ENCODE data around the gene DLK1. TPM values are rescaled to one million over a fixed set of nuclear protein-coding genes. Genes with fewer than 3 reads are reported as not detected.

Gene DLK1
- total RNA-seq, 1 donor from 2014 or later = 7.2 TPM

DNA sequence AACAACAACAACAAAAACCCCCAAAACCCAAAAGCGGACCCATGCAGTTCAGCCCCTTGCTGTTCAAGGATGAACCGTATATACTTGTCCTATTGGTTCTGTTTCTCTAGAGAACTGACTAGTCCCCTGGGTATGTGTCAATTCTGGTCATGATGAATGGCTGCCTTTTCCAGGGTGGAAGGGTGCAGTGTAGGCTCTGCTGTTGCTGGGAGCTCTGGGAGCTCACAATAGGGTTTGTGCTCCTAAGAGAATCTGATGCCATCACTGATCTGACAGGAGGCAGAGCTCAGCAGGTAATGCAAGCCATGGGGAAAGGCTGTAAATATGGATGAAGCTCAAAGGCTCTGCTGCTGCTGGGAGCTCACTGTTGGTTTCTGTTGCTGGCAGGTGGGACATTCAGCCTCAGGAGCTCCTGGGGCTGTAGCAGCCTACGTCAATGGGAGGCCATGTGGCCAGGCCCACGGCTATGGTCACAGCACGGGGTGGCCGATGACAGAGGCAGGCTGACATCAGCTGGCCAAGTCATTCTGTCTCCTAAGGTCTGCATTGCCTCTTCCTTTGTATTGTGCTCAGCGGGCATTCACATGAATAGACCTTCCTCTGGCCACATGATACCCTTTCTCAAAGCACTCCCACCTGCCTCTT, 37.9 kb downstream of the DLK1 start:
- H3K27me3 ChIP-seq = no peaks in the 10 kb centered on the region
- intact Hi-C loops (cut with DNase I) = no loop called here
- H3K27ac ChIP-seq = no peak overlapping the region
- TF ChIP-seq, protein P1, sequence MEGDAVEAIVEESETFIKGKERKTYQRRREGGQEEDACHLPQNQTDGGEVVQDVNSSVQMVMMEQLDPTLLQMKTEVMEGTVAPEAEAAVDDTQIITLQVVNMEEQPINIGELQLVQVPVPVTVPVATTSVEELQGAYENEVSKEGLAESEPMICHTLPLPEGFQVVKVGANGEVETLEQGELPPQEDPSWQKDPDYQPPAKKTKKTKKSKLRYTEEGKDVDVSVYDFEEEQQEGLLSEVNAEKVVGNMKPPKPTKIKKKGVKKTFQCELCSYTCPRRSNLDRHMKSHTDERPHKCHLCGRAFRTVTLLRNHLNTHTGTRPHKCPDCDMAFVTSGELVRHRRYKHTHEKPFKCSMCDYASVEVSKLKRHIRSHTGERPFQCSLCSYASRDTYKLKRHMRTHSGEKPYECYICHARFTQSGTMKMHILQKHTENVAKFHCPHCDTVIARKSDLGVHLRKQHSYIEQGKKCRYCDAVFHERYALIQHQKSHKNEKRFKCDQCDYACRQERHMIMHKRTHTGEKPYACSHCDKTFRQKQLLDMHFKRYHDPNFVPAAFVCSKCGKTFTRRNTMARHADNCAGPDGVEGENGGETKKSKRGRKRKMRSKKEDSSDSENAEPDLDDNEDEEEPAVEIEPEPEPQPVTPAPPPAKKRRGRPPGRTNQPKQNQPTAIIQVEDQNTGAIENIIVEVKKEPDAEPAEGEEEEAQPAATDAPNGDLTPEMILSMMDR (IDR thresholded peaks at IDR 0.05) = no peak
- peak in 1 of 2 donors; percentile 22 for DNase-seq (ENCODE audit: low spot score in 2 of 2)
- H3K4me1 ChIP-seq = no peaks in the 10 kb centered on the region
- no peak overlapping the region for H3K4me3 ChIP-seq
- H3K36me3 ChIP-seq = no peaks in the 10 kb centered on the region
- H3K9me3 ChIP-seq = no peaks in the 10 kb centered on the region

DNA sequence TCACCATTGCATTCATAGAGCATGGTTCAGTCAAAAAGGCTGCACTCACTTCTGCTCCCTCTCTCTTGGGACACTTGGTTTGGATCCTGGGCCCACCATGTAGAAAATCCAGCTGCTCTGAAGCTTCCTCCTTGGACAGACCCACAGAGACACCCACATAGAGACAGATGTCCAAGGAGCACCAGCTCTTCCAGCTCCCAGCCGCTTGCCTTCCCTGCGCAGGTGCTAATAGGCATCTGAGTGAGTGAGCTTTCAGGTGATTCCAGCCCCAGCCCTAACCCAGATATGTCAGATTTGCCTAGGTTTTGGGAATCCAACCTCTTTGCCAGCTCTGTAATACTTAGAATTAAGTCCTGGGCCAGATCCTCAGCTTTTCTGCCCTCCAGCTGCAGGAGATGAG, 38.6 kb downstream of the DLK1 start:
- DNase-seq (ENCODE audit: low spot score in 2 of 2) = peak in 1 of 2 donors; percentile 15
- H3K27ac ChIP-seq = no peak overlapping the region
- H3K9me3 ChIP-seq = no peaks in the 10 kb centered on the region
- intact Hi-C loops (cut with DNase I) = no loop called here
- TF ChIP-seq, protein P1 (IDR thresholded peaks at IDR 0.05) = no peak
- H3K36me3 ChIP-seq = no peaks in the 10 kb centered on the region
- no peaks in the 10 kb centered on the region for H3K27me3 ChIP-seq
- H3K4me1 ChIP-seq = no peaks in the 10 kb centered on the region
- no peak overlapping the region for H3K4me3 ChIP-seq

DNA sequence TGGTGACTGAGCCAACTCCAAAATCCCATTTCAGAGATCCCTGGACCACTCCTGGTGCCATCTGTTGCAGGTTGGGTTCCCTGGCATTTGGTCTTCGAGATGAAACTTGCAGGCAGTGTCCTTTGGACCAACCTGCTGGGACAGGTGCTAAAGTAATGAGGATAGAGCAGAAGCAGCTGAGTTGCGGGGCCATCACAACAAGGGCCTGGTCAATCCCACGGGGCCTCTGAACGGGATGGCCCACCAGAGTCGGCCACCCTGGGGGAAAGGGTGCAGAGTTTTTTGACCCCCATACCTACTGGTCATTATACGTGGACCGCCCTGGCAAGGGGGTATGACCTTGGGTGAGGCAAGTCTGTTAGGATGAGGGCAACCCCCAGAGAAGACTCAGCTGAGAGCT, 39.3 kb downstream of the DLK1 start:
- Histone ChIP-seq H3K36me3 (no peaks in the 10 kb centered on the region), H3K27ac (no peak overlapping the region), H3K4me1 (no peaks in the 10 kb centered on the region), H3K27me3 (no peaks in the 10 kb centered on the region), H3K9me3 (no peaks in the 10 kb centered on the region), H3K4me3 (no peak overlapping the region)
- intact Hi-C loops (cut with DNase I) = no loop called here
- peak in 1 of 2 donors; percentile 45 for DNase-seq (ENCODE audit: low spot score in 2 of 2)
- TF ChIP-seq, protein P1 (IDR thresholded peaks at IDR 0.05) = no peak

DNA sequence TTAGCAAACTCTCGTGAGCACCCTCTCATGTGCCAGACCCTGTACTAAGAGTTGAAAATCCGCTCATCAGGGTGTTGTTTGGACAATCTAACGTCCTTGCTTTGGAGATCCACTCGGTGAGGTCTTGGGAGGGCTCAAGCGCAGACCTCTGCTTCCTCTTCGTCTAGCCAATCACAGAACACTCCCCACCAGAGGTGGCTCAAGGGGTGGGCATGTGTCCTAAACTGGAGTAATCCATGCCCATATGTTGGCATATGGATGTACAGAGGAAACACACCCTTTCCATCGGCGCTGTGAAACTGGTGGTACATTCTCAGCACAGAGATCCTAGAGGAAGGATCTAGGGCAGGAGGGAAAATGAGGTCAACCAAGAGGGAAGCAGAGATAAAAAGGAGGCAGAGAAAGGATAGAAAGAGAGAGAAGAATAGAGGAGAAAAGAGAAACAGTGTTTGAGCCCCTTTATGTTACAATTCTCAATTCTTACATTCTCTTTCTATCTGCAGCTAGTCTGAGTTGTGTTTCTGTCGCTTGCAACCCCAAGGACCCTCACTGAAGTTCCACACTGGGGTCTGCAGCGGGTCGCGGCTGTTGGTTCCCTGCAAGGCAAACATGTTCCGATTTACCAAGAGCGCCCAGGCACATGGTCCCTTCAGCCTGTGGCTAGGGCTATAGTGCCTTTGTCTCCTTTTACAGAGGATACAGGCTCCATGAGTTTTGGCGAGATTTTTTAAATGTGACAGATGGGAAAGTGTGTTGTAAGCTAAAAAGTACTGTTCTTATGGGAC, 40.5 kb downstream of the DLK1 start:
- DNase-seq (ENCODE audit: low spot score in 2 of 2) = peak in 1 of 2 donors; percentile 49
- Histone ChIP-seq H3K4me1 (no peaks in the 10 kb centered on the region), H3K9me3 (no peaks in the 10 kb centered on the region), H3K4me3 (no peak overlapping the region), H3K27ac (no peak overlapping the region), H3K27me3 (no peaks in the 10 kb centered on the region), H3K36me3 (no peaks in the 10 kb centered on the region)
- TF ChIP-seq, protein P1 (IDR thresholded peaks at IDR 0.05) = no peak
- intact Hi-C loops (cut with DNase I) = no loop called here

DNA sequence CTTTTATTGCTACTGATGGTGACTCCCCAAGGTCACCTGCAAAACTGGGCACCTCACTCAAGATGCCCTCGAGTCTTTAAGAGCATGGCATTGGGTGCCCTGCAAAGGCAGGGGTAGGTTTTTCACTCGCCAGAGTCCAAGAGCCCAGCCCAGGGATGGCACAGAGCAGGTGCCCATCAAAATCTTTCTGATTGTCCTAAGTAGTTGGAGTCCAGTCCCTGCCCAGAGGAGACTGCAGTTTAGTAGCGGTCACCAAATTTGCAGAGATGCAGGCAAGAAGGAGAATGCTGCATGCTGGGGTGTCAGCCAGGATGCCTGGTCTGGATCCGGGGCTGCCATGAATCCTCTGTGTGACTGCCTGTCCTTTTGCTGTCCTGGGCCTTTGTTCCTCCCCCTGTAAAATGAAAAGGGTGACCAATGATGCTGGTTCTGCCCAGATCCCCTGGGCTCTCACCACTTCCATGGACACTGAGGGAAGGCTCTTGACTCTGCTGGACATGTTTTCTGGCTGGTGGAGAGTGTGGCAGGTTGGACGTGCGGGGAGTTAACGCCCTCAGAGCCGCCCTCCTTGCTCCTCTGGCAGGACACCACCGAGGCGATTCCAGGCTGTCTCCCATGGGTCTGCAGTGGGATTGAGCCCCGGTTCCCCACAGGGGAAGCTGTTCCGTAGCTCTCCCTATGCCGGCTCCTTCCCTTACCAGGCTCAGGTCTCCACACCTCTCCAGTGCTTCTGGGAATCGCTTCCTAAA, 41.3 kb downstream of the DLK1 start:
- intact Hi-C loops (cut with DNase I) = no loop called here
- no peaks in the 10 kb centered on the region for H3K36me3 ChIP-seq
- H3K27me3 ChIP-seq = no peaks in the 10 kb centered on the region
- DNase-seq (ENCODE audit: low spot score in 2 of 2) = peak in 1 of 2 donors; percentile 22
- no peaks in the 10 kb centered on the region for H3K9me3 ChIP-seq
- H3K27ac ChIP-seq = no peak overlapping the region
- no peak overlapping the region for H3K4me3 ChIP-seq
- TF ChIP-seq, protein P1 (IDR thresholded peaks at IDR 0.05) = no peak
- no peaks in the 10 kb centered on the region for H3K4me1 ChIP-seq

Data from ascending aorta (tissue), 2 donors.